ENCODE data around the gene MACROD1. TPM values are rescaled to one million over a fixed set of nuclear protein-coding genes. Genes with fewer than 3 reads are reported as not detected.

MACROD1 gene
- total and polyA plus RNA-seq, 9 of the 15 experiments (the other 6 are each of a cell fraction or from before 2014, with no cell fraction given), result 1.1 to 60.0 (median 26.4) TPM

- 0 out of 2 replicates have a peak, but pooled peaks have one; percentile 10 for TF ChIP-seq MXI1 (IDR thresholded peaks at IDR 0.05; ENCODE audit: low read depth, low read length)
- TF ChIP-seq, protein P1, sequence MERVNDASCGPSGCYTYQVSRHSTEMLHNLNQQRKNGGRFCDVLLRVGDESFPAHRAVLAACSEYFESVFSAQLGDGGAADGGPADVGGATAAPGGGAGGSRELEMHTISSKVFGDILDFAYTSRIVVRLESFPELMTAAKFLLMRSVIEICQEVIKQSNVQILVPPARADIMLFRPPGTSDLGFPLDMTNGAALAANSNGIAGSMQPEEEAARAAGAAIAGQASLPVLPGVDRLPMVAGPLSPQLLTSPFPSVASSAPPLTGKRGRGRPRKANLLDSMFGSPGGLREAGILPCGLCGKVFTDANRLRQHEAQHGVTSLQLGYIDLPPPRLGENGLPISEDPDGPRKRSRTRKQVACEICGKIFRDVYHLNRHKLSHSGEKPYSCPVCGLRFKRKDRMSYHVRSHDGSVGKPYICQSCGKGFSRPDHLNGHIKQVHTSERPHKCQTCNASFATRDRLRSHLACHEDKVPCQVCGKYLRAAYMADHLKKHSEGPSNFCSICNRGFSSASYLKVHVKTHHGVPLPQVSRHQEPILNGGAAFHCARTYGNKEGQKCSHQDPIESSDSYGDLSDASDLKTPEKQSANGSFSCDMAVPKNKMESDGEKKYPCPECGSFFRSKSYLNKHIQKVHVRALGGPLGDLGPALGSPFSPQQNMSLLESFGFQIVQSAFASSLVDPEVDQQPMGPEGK (CRISPR knock-in tag; IDR thresholded peaks at IDR 0.05; ENCODE audit: borderline replicate concordance), result no peak
- TF ChIP-seq TRIM25 (IDR thresholded peaks at IDR 0.05; ENCODE audit: borderline replicate concordance), result no peak
- TF ChIP-seq NCOA1 (IDR thresholded peaks at IDR 0.05; ENCODE audit: low read depth), result peak; percentile 61; the same call in 1 of the 2 replicates
- peak; percentile 95 for TF ChIP-seq C11orf30 (IDR thresholded peaks at IDR 0.05; ENCODE audit: low read depth)
- TF ChIP-seq, protein P2, sequence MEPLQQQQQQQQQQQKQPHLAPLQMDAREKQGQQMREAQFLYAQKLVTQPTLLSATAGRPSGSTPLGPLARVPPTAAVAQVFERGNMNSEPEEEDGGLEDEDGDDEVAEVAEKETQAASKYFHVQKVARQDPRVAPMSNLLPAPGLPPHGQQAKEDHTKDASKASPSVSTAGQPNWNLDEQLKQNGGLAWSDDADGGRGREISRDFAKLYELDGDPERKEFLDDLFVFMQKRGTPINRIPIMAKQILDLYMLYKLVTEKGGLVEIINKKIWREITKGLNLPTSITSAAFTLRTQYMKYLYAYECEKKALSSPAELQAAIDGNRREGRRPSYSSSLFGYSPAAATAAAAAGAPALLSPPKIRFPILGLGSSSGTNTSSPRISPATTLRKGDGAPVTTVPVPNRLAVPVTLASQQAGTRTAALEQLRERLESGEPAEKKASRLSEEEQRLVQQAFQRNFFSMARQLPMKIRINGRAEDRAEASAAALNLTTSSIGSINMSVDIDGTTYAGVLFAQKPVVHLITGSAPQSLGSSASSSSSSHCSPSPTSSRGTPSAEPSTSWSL (CRISPR knock-in tag; IDR thresholded peaks at IDR 0.05; ENCODE audit: borderline replicate concordance), result no peak
- peak; percentile 32 to 81 (median 79) for TF ChIP-seq YY1 (IDR thresholded peaks at IDR 0.05; ENCODE audit: borderline replicate concordance in 1 of 3, control insufficient read depth in 1 of 3, extremely low read depth in 1 of 3, insufficient read depth in 3 of 3, insufficient read length in 1 of 3, insufficient replicate concordance in 2 of 3, low read depth in 1 of 3, low read length in 2 of 3)
- no peak for TF ChIP-seq ELK3 (CRISPR knock-in tag; IDR thresholded peaks at IDR 0.05)
- TF ChIP-seq TSC22D4 (tag; IDR thresholded peaks at IDR 0.05), result no peak
- TF ChIP-seq RAD21 (CRISPR knock-in tag; conservative IDR thresholded peaks at IDR 0.05 in 1 of 2, IDR thresholded peaks at IDR 0.05 in 1 of 2), result no peak; a peak in 1 of 4 replicates
- TF ChIP-seq, protein P3, sequence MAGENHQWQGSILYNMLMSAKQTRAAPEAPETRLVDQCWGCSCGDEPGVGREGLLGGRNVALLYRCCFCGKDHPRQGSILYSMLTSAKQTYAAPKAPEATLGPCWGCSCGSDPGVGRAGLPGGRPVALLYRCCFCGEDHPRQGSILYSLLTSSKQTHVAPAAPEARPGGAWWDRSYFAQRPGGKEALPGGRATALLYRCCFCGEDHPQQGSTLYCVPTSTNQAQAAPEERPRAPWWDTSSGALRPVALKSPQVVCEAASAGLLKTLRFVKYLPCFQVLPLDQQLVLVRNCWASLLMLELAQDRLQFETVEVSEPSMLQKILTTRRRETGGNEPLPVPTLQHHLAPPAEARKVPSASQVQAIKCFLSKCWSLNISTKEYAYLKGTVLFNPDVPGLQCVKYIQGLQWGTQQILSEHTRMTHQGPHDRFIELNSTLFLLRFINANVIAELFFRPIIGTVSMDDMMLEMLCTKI (IDR thresholded peaks at IDR 0.05; ENCODE audit: partially characterized antibody), result no peak
- TF ChIP-seq ZNF277 (CRISPR knock-in tag; IDR thresholded peaks at IDR 0.05; ENCODE audit: borderline replicate concordance), result no peak
- TF ChIP-seq ZNF23 (CRISPR knock-in tag; IDR thresholded peaks at IDR 0.05), result no peak
- TF ChIP-seq XRCC4 (IDR thresholded peaks at IDR 0.05; ENCODE audit: extremely low read depth, insufficient read depth, insufficient read length), result no peak
- TF ChIP-seq BDP1 (IDR thresholded peaks at IDR 0.05; ENCODE audit: insufficient read depth, insufficient read length), result no peak
These were observed 41.6 kb upstream of the MACROD1 start (continued) for GRCh38 chr11:64207256-64208085.
